LNCaP clone FGC (cell line): ENCODE measurements around the gene FBXW7.

Experiments used
- DNase-seq: peaks from one replicate; pipeline ENCODE4 v3.0.0-alpha.2; 2011; ENCODE audit warnings: low read depth
- H3K4me3 ChIP-seq: 2 replicates; pipeline ENCODE4 v1.5.1; 2011; ENCODE audit warnings: mild to moderate bottlenecking, low read depth, low read length, control low read depth
- TF ChIP-seq, protein P1 (sequence below): IDR thresholded peaks from 2 replicates; pipeline ENCODE4 v1.5.1; 2012; ENCODE audit warnings: mild to moderate bottlenecking; ENCODE audit not compliant: control insufficient read depth, insufficient read depth; ENCODE audit errors: extremely low read depth

The FBXW7 gene

DNA sequence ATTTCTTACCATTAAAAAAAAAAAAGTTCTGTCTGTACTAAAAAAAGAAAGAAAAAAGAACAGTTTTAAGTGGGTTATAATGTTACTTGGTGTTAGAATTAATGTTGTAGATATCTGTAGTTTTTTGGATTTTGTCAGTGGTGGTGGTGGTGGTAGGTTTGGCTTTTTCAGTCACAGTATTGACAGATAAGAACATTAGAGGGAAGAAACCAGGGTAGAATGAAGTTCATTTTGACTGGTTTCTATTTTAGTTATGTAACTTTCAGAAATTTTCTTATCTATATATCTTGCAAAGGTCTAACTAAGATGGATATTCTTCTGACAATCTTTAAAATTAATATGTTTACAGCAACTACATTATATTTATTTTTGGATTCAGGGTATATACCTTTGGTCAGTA is 105.4 kb downstream of the FBXW7 start:
- no peak overlapping the region for H3K4me3 ChIP-seq
- DNase-seq: no peak
- TF ChIP-seq, protein P1, sequence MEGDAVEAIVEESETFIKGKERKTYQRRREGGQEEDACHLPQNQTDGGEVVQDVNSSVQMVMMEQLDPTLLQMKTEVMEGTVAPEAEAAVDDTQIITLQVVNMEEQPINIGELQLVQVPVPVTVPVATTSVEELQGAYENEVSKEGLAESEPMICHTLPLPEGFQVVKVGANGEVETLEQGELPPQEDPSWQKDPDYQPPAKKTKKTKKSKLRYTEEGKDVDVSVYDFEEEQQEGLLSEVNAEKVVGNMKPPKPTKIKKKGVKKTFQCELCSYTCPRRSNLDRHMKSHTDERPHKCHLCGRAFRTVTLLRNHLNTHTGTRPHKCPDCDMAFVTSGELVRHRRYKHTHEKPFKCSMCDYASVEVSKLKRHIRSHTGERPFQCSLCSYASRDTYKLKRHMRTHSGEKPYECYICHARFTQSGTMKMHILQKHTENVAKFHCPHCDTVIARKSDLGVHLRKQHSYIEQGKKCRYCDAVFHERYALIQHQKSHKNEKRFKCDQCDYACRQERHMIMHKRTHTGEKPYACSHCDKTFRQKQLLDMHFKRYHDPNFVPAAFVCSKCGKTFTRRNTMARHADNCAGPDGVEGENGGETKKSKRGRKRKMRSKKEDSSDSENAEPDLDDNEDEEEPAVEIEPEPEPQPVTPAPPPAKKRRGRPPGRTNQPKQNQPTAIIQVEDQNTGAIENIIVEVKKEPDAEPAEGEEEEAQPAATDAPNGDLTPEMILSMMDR: no peak

DNA sequence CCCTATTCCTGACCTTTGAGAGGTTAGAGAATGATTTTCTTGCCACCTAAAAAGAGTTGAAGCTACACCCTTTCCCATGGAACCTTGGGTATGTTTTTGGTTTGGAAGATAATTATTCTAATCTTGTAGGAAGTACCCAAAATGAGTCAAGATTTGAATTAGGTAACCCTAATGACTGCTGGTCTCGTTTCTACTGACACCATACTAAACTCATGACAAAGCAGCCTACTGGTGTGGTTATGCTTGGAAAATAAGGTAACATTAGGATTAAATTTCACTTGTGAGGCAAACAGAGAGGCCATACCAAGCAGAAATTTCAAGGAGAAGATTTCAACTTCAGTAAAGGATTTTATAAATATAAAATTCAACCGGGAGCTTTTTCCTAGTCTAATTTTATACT is 107.9 kb downstream of the FBXW7 start:
- TF ChIP-seq, protein P1: no peak
- no peak overlapping the region for H3K4me3 ChIP-seq
- no peak for DNase-seq

DNA sequence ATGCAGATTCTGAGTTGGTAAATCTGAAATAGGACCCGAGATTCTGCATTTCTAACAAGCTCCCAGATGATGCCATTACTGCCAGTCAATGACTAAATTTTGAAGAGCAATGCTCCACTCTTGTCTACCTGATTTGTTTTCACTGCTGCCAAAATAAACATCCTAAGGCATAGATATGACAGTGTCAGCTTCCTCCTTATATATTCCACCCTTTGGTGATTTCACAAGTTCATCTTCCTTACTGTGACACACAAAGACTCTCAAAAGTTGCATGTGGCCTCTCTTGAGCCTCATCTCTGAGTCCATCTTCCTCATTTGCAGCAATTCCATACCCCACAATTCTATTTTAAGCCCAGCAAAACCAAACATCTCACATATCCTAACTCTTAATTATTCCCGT is 110.9 kb downstream of the FBXW7 start:
- TF ChIP-seq, protein P1: no peak
- peak; percentile 36 for DNase-seq
- no peak overlapping the region for H3K4me3 ChIP-seq

DNA sequence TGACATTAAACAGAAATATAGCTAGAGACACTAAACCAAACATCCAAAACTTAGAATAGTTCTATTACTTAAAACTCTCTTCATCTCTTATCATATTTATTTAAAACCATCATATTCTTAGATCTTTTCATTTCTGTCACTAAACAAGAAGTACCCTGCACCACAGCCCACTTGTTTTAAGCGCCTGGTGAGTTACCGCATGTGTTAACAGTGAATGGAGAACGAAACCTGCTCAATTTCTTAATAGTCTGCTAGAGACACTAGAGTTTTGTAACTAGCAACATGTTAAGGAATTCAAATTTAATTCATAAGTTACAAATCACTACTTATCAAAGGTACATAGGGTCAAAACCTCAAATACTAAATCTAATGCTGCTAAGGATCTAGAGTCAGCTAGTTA is 111.5 kb downstream of the FBXW7 start:
- DNase-seq: no peak
- TF ChIP-seq, protein P1: no peak
- no peak overlapping the region for H3K4me3 ChIP-seq

DNA sequence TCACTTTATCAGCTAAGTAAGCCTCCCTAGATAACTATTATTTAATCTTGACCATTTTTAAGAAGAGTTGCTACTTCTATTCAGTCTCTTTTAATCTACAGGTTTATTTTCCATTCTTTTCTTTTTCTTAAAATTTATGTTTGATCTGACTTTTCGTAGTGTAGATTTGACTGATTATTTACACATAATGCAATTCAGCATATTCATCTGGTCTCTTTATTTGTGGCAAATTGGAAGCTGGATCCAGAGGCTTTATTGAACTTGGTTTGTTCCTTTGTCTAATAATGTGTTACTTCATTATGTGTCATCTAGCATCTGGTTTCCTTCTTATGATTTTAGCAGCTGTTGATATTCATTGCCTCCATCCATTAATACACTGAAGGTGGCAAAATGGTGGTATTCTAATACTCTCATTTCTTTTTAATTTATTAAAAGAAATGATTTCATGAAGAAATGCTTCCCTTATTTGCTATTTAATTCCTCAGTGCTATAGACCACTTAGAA is 113.0 kb downstream of the FBXW7 start:
- no peak for DNase-seq
- H3K4me3 ChIP-seq: no peak overlapping the region
- TF ChIP-seq, protein P1: no peak

DNA sequence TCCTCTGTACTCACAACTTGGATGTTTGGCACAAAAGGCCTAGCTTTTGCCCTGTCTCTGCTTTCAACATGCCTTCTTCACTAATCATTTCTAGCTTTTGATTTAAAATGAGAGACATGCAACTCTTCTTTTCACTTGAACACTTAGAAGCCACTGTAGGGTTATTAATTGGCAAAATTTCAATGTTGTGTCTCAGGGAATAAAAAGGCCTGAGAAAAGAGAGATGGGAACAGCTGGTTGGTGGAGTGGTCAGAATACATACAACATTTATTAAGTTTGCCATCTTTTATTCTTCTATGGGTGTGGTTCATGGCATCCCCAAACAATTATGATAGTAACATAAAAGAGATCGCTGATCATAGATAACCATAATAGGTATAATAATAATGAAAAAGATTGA is 114.3 kb downstream of the FBXW7 start:
- TF ChIP-seq, protein P1: no peak
- H3K4me3 ChIP-seq: no peak overlapping the region
- no peak for DNase-seq

DNA sequence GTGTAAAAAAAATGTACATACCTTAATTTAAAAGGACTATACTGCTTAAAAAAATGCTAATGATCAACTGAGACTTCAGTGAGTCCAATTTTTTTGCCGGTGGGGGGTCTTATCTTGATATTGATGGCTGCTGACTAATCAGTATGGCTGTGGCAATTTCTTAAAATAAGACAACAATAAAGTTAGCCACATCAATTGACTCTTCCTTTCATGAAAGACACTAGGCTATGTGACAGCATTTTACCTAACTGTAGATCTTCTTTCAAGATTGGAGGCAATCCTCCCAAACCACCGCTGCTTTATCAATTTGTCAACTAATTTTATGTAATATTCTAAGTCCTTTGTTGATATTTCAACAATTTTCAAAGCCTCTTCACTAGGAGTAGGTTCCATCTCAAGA is 116.1 kb downstream of the FBXW7 start:
- H3K4me3 ChIP-seq: no peak overlapping the region
- DNase-seq: no peak
- TF ChIP-seq, protein P1: no peak
